ENCODE results near the gene ST8SIA3. TPM values are rescaled to one million over a fixed set of nuclear protein-coding genes. Genes with fewer than 3 reads are reported as not detected.

Gene ST8SIA3
- total and polyA plus RNA-seq, 9 donors = not detected

DNA sequence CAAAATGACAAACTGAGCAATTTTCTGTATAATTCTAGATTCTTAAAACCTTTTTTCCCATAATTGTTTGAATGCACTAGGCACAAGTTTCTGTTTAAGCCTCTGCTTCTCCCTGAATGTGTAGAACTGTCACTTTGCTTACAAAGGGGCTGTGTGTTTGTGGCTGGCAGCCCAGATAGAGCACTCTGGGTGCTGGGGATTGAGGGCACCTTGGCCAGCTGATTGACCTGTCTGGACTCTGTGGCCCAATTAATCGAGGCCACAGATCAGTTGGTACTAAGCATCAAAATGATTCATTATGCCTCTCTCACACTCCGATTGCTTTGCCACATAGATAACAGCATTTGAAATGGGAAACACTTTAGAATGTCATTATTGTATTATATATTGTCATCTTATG is 12.1 kb downstream of the ST8SIA3 start:
- Histone ChIP-seq H3K9me3 (no peaks in the 10 kb centered on the region), H3K4me1 (ENCODE audit: insufficient read depth) (no peaks in the 10 kb centered on the region), H3K27me3 (no peaks in the 10 kb centered on the region), H3K36me3 (no peaks in the 10 kb centered on the region), H3K27ac (no peak overlapping the region), H3K4me3 (no peak overlapping the region)
- no peak for DNase-seq
- intact Hi-C loops (cut with DNase I) = no loop called here
- TF ChIP-seq CTCF (IDR thresholded peaks at IDR 0.05) = no peak
- no peak for TF ChIP-seq EP300 (IDR thresholded peaks at IDR 0.05)
- TF ChIP-seq POLR2A (IDR thresholded peaks at IDR 0.05) = no peak
- WGBS, 3 donors = 69 to 82% (median 70%) methylated on average over 2 of the region's 2 CpGs

GRCh38 chr18:57366528-57367081 is 14.2 kb downstream of the ST8SIA3 start:
- WGBS, 3 donors = 70 to 86% (median 76%) methylated on average over 2 of the region's 2 CpGs
- intact Hi-C loops (cut with DNase I) = no loop called here
- no peak overlapping the region for H3K27ac ChIP-seq
- no peak overlapping the region for H3K4me3 ChIP-seq
- DNase-seq = no peak
- H3K4me1 ChIP-seq (ENCODE audit: insufficient read depth) = no peaks in the 10 kb centered on the region
- no peaks in the 10 kb centered on the region for H3K27me3 ChIP-seq
- H3K9me3 ChIP-seq = no peaks in the 10 kb centered on the region
- no peaks in the 10 kb centered on the region for H3K36me3 ChIP-seq
- TF ChIP-seq CTCF (IDR thresholded peaks at IDR 0.05) (no peak), EP300 (IDR thresholded peaks at IDR 0.05) (no peak), POLR2A (IDR thresholded peaks at IDR 0.05) (no peak)

- no peak for DNase-seq
- TF ChIP-seq POLR2A (IDR thresholded peaks at IDR 0.05) = no peak
- no peak for TF ChIP-seq EP300 (IDR thresholded peaks at IDR 0.05)
- no peak for TF ChIP-seq CTCF (IDR thresholded peaks at IDR 0.05)
- H3K27ac ChIP-seq = no peak overlapping the region
- no peaks in the 10 kb centered on the region for H3K27me3 ChIP-seq
- no peaks in the 10 kb centered on the region for H3K4me1 ChIP-seq (ENCODE audit: insufficient read depth)
- no peak overlapping the region for H3K4me3 ChIP-seq
- 87 to 89% (median 88%) methylated on average over 9 of the region's 9 CpGs for WGBS, 3 donors
- H3K9me3 ChIP-seq = no peaks in the 10 kb centered on the region
- intact Hi-C loops (cut with DNase I) = no loop called here
- no peaks in the 10 kb centered on the region for H3K36me3 ChIP-seq
Measured at GRCh38 chr18:57372444-57372843, 20.1 kb downstream of the ST8SIA3 start.

DNA sequence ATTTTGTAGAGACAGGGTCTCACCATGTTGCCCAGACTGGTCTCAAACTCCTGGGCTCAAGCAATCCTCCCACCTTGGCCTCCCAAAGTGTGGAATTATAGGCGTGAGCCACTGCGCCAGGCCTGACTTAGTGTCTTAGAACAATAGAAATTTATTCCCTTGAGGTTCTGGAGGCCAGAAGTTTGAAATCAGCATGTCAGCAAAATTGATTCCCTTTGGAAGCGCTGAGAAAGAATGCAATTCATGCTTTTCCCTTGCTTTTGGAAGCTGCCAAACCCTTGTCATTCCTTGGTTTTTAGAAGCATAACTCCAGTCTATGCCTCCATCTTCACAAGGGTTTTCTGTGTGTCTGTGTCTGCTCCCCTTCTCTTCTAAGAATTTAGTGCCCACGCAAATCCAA is 20.7 kb downstream of the ST8SIA3 start:
- Histone ChIP-seq H3K27ac (no peak overlapping the region), H3K27me3 (no peaks in the 10 kb centered on the region), H3K36me3 (no peaks in the 10 kb centered on the region), H3K4me3 (no peak overlapping the region), H3K4me1 (ENCODE audit: insufficient read depth) (no peaks in the 10 kb centered on the region), H3K9me3 (no peaks in the 10 kb centered on the region)
- DNase-seq = no peak
- TF ChIP-seq CTCF (IDR thresholded peaks at IDR 0.05) (no peak), EP300 (IDR thresholded peaks at IDR 0.05) (no peak), POLR2A (IDR thresholded peaks at IDR 0.05) (no peak)
- 78 to 89% (median 85%) methylated on average over 4 of the region's 4 CpGs for WGBS, 3 donors
- intact Hi-C loops (cut with DNase I) = no loop called here
